ENCODE results near the gene SLC25A2.
A peak's percentile ranks its signal among the peaks of the same experiment; 100 is the strongest.

GRCh38 chr5:141326088-141326854 is 22.4 kb upstream of the SLC25A2 start:
- TF ChIP-seq CTCF (IDR thresholded peaks at IDR 0.05) (peak in 2 of 7 experiments; percentile 11 to 17), POLR2AphosphoS5 (IDR thresholded peaks at IDR 0.05) (no peak), POLR2A (IDR thresholded peaks at IDR 0.05) (no peak), EP300 (IDR thresholded peaks at IDR 0.05) (no peak)

All from stomach (tissue), 4 donors.